ENCODE results near the gene KIF26B. TPM values are rescaled to one million over a fixed set of nuclear protein-coding genes. Genes with fewer than 3 reads are reported as not detected.

Gene KIF26B
- polyA plus RNA-seq, 1 donor (not counting 4 experiments of a cell fraction or from before 2014, with no cell fraction given): 0.58 TPM

GRCh38 chr1:245118806-245119205 lies 36.0 kb upstream of the KIF26B start:
- Histone ChIP-seq H3K4me1 (ENCODE audit: control insufficient read depth, extremely low read depth, insufficient read depth, low read length) (no peaks in the 10 kb centered on the region), H3K27me3 (ENCODE audit: control insufficient read depth, extremely low read depth, insufficient read depth, low read length) (no peaks in the 10 kb centered on the region), H3K4me3 (ENCODE audit: control insufficient read depth in 2 of 3, extremely low read depth in 1 of 3, insufficient read depth in 2 of 3, low read depth in 1 of 3, low read length in 3 of 3) (no peak overlapping the region), H3K79me2 (ENCODE audit: control insufficient read depth, insufficient read depth, low read length) (no peaks in the 10 kb centered on the region), H3K9ac (ENCODE audit: control insufficient read depth, extremely low read depth, insufficient read depth, low read length) (no peak overlapping the region), H4K20me1 (ENCODE audit: control insufficient read depth, extremely low read depth, insufficient read depth, low read length) (no peaks in the 10 kb centered on the region), H3K36me3 (ENCODE audit: control insufficient read depth in 2 of 2, extremely low read depth in 1 of 2, insufficient read depth in 2 of 2, low read length in 2 of 2) (no peaks in the 10 kb centered on the region), H3K4me2 (ENCODE audit: control insufficient read depth, extremely low read depth, insufficient read depth, low read depth, low read length) (no peak overlapping the region), H2AFZ (ENCODE audit: control insufficient read depth, low read length) (no peak overlapping the region), H3K9me3 (ENCODE audit: control insufficient read depth, low read depth, low read length) (no peaks in the 10 kb centered on the region), H3K27ac (ENCODE audit: control insufficient read depth, insufficient read depth, low read length) (no peak overlapping the region), H3K9me1 (ENCODE audit: control insufficient read depth, extremely low read depth, insufficient read depth, low read length) (no peaks in the 10 kb centered on the region)
- TF ChIP-seq EZH2 (IDR thresholded peaks at IDR 0.05; ENCODE audit: low read length): no peak
- no peak for TF ChIP-seq CTCF (optimal IDR thresholded peaks at IDR 0.05 in 1 of 3, IDR thresholded peaks at IDR 0.05 in 1 of 3, conservative IDR thresholded peaks at IDR 0.05 in 1 of 3; ENCODE audit: extremely low read depth in 1 of 3, insufficient read depth in 2 of 3, low read length in 3 of 3)
- DNase-seq (ENCODE audit: low read depth, low spot score) (no peak), FAIRE-seq (no peak)
- dilution Hi-C loops (cut with MboI; ENCODE audit: extremely low pct_ligation_motif_present, low sequenced_read_pairs): no loop called here

- H3K4me2 ChIP-seq (ENCODE audit: control insufficient read depth, extremely low read depth, insufficient read depth, low read depth, low read length): no peak overlapping the region
- TF ChIP-seq EZH2 (IDR thresholded peaks at IDR 0.05; ENCODE audit: low read length): no peak
- no peak for TF ChIP-seq CTCF (optimal IDR thresholded peaks at IDR 0.05 in 1 of 3, IDR thresholded peaks at IDR 0.05 in 1 of 3, conservative IDR thresholded peaks at IDR 0.05 in 1 of 3; ENCODE audit: extremely low read depth in 1 of 3, insufficient read depth in 2 of 3, low read length in 3 of 3)
- H3K4me3 ChIP-seq (ENCODE audit: control insufficient read depth in 2 of 3, extremely low read depth in 1 of 3, insufficient read depth in 2 of 3, low read depth in 1 of 3, low read length in 3 of 3): no peak overlapping the region
- H3K27ac ChIP-seq (ENCODE audit: control insufficient read depth, insufficient read depth, low read length): no peak overlapping the region
- H3K4me1 ChIP-seq (ENCODE audit: control insufficient read depth, extremely low read depth, insufficient read depth, low read length): no peaks in the 10 kb centered on the region
- DNase-seq (ENCODE audit: low read depth, low spot score) (no peak), FAIRE-seq (no peak)
- no peak overlapping the region for H2AFZ ChIP-seq (ENCODE audit: control insufficient read depth, low read length)
- H3K9me1 ChIP-seq (ENCODE audit: control insufficient read depth, extremely low read depth, insufficient read depth, low read length): no peaks in the 10 kb centered on the region
- H3K9ac ChIP-seq (ENCODE audit: control insufficient read depth, extremely low read depth, insufficient read depth, low read length): no peak overlapping the region
- H4K20me1 ChIP-seq (ENCODE audit: control insufficient read depth, extremely low read depth, insufficient read depth, low read length): no peaks in the 10 kb centered on the region
- H3K79me2 ChIP-seq (ENCODE audit: control insufficient read depth, insufficient read depth, low read length): no peaks in the 10 kb centered on the region
- no peaks in the 10 kb centered on the region for H3K36me3 ChIP-seq (ENCODE audit: control insufficient read depth in 2 of 2, extremely low read depth in 1 of 2, insufficient read depth in 2 of 2, low read length in 2 of 2)
- no peaks in the 10 kb centered on the region for H3K9me3 ChIP-seq (ENCODE audit: control insufficient read depth, low read depth, low read length)
- dilution Hi-C loops (cut with MboI; ENCODE audit: extremely low pct_ligation_motif_present, low sequenced_read_pairs): no loop called here
- H3K27me3 ChIP-seq (ENCODE audit: control insufficient read depth, extremely low read depth, insufficient read depth, low read length): no peaks in the 10 kb centered on the region
These were observed 33.3 kb upstream of the KIF26B start for GRCh38 chr1:245121523-245121922.
